DMS153 (cell line): ENCODE data around the gene PPP1R27.
A peak's percentile ranks its signal among the peaks of the same experiment; 100 is the strongest.

Source experiments
- DNase-seq: peaks from one replicate; lab custom pipeline; 2025; lab: John Stamatoyannopoulos, UW

Gene PPP1R27, protein sequence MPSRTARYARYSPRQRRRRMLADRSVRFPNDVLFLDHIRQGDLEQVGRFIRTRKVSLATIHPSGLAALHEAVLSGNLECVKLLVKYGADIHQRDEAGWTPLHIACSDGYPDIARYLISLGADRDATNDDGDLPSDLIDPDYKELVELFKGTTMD

DNA sequence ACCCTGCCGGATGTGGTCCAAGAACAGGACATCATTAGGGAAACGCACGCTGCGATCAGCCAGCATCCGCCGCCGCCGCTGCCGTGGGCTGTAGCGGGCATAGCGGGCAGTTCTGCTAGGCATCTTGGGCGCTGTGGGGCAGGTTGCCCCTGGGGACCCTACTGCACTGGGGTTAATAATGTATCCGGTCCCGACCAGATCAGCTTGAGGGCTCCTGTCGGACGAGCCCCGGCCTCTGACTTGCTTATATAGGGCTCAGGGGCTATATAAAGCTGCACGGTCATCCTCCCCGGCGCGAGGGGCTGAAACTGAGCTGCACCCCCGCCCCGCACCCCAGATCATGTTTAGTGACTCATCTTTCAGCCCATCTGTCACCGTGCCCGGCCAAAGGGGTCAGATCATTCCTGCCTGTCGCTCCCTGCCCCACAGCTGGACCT is at the start of gene PPP1R27:
PPP1R27 (minus strand) TSS at position 220 of the 437 bp plus-strand sequence; CDS start at position 123, 97 bp downstream.
- no peak for DNase-seq

DNA sequence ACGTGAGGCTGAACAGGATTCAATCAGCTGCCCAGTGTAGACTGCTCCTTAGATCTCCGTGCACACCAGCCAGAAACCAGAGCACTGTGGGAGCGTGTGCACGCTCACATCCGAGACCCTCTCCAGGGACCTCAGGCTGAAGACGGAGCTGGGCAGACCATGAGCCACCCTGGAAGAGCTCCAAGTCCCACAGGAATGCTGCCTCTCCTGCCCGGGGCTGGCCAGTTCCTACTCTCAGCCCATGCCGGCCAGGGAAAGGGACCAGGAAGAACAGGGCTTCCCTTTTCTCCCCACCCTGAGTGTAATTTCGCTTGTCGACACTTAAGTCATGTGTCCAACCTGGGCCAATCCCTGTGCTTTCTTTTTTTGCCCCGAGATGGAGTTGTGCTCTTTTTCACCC is 49.7 kb upstream of the PPP1R27 start:
- DNase-seq = no peak

DNA sequence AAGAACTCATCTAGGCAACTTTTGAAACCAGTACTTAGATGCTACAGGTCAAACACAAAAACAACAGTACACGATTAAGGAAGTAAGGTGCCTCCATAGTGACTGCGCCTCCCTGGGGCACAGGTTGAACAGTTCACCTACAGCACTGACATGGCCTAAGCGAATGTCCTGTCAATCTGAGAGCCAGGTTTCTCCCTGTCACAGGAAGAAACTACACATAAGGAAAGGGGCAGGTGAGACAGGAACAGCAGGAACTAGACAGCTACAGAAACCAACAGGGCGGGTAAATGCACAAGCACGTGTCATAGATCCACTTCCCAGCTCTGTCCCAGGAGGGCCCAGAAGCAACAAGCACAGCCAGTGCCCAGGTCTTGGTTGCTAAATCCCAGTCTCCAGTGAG is 44.3 kb upstream of the PPP1R27 start:
- DNase-seq = no peak

DNA sequence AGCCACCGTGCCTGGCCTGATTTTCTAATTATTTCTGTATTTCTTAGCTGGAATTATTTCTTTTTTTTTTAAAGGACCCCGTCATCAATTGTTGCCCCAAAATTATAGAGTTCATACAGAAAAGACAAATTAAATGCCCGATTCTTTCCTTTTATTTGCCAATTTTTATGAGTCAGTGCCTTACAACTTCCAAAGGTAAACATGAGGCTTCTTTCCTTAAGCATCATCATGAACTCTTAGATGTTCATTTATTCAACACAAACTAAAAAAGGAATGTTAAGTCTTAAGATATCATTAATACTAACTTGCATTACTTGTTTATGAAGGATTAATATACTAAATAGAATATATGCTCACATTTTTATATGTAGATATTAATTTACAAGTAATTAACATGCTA is 43.4 kb upstream of the PPP1R27 start:
- DNase-seq = no peak

DNA sequence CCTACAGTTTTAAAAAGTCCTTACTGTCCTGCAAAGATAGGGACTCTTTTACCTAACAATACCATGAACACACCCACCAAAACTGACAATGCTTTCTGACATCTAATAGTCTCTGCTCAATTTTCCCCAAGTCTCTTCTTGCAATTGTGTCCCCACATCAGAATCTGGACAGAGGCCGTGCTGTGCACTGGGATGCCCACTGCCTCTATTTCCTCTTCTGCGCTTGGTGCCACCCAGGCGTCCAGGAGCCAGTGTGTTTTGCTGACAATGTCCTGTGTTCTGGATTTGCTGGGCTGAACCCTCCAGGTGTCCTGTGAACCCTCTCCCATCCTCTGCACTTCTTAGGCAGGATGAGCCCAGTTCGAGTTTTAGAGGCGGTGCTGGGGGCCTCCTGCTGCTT is 42.7 kb upstream of the PPP1R27 start:
- DNase-seq = no peak

DNA sequence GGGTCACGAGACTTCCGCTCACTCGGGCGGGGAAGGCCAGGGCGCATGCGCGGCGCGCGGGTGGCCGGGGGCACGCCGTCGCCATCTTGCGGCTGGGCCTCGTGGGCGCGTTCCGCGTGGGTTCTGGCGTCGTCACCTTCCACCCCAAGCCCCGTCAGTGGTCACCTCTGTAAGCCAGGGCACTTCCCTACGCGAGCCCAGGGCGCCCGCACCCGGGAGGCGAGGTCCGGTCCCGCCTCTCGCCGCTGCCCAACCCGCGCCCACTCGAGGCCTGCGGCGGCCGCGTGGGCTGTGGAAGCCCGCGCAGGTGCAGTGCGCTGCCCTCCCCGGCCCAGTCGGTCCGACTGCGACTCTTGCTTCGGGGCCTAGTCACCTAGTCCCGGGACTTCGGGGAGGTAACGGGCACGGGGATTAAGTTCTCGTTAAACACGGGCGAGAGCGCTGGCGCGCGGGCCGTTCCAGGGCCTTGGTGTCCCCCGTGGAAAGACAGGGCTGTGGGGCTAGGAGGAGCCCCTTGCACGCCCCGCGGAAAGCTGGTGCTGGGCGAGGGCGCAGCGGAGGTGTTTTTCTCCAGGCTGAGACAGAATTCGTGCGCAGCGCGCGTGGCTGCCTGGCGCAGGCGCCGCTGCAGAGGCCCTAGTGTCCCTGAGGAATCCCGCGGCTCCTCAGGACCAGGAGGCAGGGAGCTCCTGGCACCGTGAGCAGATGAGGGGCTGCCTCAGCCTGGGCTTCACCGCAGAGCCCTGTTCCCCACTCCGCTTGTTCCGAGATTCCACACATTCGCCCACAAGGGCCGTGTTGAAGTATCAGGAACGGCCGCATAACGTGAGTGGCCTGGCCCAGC is 36.8 kb upstream of the PPP1R27 start:
- DNase-seq = peak; percentile 71

DNA sequence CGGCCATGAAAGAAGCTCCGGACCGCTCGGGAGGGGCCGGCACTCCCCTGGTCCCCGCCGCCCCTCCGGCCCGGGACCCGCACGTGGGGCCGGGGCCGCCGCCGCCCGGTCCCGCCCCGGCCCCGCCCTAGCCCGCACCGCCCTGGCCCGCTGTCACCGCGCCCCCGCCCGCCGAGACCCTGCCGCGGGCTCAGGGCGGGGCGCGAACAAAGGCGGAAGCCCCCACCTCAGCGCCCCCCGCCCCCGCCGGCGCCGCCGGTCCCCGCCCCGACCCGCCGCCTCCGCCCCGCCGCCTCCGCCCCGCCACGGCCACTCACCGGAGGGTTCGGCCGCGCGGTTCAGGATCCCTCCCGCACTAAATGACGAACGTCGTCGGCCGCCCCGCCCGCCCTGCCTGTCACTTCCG is 36.1 kb upstream of the PPP1R27 start, which contains the start of gene ARHGDIA:
ARHGDIA (minus strand) TSS at position 357 of the 406 bp plus-strand sequence. CDS start 1,407 bp downstream, outside the sequence.
- DNase-seq = no peak

DNA sequence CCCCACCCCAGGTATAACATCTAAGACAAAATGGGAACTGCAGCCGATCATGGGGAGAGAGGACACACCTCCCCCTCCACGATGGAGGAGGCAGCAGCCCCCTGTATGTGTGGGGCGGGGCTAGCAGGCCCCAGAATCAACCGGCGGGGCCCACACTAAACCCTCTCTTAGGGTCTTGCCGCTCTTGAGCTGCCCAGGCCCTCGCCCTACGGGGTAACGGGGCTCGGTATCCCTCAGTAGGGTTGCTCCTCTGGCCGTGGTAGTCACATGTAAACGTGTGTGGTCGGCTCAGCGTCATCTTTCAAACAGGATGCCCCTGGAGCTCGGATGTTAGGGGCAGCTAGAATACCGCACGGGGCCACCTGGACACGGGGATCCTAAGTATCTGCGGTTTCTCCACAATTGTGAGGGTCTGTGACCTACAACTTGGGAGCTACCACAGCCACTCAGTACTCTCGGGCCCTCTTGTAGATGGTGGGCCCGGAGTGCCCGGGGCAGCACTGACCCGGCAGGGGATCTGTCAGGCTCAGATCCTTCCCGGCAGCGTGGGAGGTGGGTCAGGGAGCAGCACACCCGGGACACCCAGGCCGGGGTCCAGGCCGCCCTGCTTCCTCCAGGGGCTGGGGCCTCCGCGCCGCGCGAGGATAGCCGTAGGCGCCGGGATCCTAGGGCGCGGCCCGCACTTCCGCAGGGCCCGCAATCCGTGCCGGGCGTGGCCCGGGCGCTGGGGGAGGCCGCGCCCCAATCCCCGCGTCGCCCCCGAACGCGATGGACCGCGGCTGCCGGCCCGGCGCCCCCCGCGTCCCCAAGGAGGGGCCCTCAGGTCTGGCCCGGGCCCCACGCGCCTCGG is 35.5 kb upstream of the PPP1R27 start:
- DNase-seq = no peak

DNA sequence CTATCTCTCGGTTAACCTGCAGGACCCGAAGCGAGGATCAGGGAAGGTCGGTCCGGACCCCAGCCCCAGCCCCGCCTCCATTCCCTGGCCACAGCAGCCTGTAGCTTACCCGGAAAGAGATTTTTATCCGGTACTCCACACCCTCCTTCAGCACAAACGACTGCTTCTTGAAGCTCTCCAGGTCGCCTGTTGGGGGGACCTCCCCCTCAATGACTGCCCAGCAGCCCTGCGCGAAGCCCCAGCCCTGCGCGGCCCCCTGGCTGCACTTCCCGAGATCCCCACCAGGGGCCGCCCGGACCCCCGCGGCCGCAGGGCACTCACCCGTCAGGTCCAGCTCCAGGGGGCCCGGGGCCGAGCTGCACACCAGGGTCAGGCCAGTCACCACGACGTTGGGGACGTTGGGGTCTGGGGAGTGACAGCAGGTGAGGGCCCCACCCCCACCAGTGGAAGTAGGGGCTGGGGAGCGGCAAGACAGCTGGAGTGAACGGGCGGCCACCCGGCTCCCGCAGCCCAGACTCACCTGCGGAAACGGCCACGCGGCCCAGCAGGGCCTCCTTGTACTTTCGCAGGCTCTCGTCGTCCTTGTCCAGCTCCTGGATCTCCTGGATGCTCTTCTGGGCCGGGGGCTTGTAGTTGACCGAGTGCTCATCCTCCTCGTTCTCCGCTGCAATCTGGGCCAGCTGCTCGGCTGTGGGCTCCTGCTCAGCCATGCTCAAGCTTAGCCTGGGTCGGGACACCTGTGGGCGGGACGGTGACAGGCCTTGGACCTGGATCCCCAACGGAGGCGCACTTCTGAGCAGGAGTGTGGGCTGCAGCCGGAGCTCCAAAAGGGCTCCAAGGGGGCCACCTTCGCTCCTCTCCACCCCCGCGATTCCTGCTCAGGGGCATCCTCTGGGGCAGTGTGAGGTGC is 34.6 kb upstream of the PPP1R27 start:
- DNase-seq = no peak

DNA sequence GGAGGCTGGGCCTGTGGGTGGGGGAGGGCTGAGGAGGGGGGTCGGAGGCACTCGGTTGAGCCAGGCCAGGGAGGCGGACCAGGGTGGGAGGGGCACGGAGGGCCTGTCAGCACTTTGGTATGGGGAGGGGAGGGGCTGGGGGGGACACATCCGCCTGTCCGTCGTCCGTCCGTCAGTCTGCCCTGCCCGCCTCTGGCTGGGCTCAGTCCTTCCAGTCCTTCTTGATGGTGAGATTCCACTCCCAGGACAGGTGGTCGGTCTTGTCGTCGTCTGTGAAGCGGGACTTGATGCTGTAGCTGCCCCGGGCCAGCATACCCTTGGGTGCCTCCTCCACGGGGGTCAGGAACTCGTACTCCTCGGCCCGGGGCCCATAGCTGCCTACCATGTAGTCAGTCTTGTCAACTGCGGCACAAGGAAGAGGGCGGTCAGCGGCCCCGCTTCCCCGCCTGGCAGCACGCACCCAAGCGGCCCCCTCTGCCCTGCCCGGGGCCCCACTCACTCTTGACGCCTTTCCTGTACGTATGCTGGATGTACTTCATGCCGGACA is 33.9 kb upstream of the PPP1R27 start:
- DNase-seq = no peak

DNA sequence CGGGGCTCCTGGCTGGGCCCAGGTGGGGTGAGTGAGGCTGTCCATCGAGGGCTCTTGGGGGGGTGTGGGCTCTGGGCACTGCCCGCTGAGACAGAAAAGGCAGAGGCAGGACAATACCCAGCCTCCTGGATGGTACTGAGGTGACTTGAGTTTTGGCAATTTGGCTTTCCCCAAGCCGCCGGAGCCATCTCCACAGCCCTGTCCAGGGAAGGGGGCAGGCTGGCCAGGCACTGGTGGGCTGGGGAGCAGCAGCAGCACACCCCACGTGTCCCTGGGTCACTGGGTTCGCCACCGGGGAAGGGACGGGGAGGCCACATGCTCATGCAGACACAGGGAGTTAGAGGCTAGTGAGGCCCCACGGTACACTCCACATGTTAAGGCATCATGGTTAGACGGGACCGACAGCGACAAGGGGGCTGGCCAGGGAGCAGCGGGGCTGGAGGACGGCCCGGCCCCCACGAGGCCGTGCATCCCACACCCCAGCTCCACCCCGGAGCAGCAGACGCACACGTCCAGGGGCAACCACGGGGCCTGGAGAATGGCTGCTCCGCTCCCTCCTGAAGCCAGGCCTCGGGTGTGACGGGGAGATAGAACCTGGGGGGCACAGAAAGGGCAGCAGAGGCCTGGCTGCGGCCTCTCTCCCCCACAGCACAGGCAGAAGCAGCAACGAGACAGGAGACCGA is 33.3 kb upstream of the PPP1R27 start:
- DNase-seq = no peak

DNA sequence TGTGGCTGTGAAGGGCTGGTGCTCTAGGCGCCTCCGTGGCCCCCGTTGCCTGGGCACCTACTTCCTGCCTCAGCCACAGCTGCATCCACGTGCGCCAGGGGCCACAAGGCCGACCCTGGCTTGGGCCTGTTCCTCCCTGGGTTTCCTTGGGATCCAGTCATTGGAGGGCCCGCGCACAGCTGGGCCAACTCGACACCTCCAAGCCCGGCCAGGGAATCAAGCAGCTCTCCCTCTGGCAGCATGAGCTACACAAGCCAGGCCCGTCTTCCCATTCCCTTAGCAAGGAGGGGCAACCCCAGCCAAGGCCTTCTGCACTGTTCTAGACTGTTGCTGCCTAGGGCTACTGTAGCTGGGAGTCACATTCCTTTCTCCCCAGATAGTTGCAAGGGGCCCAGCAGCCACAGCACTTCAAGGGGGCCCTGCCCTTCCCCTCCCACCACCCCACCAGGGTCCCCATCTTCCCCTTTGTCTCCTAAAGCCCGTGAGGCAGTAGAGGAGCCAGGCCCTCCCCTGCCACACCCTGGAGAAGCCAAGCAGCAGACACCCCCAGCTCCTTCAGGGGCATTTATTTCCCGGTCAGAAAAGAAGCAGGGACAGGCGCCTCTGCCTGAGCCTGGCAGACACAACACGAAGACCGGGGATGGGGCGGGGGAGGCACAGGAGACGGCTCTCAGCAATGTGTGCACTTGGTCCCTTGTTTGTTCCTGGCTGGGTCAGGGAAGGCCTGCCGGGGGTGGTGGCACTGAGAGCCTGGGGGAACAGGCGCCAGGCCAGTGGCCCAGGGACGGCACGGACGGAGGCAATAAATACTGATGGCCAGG is 32.5 kb upstream of the PPP1R27 start:
- no peak for DNase-seq

DNA sequence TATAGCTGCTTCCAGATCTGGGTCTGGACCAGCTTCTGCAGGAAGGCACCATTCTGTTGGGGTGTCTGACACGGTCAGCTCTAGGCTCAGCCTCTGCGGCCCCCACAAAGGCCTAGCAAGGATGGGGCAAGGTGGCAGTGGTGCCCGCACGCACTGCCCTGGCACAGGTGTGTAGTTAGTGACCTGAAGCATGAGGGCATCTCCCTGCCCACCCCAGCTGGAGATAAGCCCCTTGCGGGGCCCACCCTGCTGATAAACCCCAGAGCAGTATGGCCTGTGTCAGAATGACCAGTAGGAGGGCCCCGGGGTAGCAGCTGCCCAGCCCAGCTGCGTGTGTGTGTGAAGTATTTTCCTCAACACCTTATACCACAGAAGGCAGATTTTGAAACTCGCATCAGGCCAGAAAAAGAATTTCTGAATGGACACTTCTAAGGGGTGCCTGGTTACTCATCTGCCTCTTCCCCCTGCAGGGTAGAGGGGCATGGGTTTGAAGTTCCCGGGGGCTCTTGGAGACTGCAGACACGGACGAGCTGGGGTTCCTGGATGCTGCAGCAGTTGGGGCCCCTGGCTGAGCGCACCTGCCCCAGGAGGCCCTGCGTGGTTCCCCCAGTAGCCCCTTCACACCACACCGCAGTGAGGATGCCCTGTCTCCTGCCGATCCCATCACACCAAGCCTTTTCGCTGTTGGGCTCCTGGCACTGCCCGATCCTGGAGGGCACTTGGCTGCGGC is 31.8 kb upstream of the PPP1R27 start:
- DNase-seq = no peak

DNA sequence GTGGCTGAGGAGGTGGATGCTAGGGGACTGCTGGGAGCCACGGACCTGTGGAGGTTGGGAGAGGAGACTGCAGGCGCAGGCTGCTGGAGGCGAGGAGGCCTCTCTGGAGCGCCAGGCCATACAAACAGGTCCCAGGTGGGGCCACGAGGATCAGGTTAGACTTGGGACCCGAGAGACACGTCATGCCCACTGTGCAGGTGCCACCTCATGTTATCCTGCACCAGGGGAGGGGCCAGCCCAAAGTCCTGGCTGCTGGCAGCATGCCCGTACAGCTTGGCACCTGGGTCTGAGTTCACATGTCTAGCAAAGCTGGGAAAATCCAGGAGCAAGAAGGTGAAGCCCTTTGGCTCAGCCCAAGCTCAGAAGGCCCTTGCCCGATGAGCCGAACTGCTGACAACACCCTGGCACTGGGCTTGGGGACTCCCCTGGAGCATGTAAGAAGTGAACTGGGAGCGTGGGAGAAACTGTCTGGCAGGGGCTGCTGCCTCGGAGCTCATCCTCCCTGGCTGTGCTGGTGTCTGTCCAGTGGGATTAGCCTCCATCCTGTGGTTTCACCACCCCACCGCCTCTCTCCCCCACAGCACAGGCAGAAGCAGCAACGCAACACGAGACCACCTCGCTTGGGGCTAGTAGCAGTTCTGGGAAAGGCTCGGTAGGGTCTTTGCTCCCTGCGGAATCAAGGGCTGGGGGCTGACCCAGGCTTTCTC is 31.0 kb upstream of the PPP1R27 start:
- DNase-seq = no peak

DNA sequence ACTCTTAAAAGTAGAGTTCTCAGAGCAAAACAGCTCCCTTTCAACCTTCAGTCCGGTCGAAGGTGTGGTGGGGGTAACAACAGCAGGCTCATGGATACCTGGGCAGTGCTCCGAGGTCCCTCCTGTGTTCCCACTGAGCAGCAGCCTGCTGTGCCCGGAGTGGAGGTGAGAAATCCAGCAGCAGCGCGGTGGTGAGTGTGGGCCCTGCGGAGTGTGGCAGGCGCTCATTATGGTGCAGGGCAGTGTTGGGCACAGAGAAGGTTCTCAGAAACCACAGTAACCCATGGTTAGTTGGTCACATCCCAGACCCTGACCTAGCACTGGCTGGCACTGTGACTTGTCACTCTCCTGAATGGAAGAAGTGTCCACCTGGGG is 30.5 kb upstream of the PPP1R27 start:
- DNase-seq = no peak

DNA sequence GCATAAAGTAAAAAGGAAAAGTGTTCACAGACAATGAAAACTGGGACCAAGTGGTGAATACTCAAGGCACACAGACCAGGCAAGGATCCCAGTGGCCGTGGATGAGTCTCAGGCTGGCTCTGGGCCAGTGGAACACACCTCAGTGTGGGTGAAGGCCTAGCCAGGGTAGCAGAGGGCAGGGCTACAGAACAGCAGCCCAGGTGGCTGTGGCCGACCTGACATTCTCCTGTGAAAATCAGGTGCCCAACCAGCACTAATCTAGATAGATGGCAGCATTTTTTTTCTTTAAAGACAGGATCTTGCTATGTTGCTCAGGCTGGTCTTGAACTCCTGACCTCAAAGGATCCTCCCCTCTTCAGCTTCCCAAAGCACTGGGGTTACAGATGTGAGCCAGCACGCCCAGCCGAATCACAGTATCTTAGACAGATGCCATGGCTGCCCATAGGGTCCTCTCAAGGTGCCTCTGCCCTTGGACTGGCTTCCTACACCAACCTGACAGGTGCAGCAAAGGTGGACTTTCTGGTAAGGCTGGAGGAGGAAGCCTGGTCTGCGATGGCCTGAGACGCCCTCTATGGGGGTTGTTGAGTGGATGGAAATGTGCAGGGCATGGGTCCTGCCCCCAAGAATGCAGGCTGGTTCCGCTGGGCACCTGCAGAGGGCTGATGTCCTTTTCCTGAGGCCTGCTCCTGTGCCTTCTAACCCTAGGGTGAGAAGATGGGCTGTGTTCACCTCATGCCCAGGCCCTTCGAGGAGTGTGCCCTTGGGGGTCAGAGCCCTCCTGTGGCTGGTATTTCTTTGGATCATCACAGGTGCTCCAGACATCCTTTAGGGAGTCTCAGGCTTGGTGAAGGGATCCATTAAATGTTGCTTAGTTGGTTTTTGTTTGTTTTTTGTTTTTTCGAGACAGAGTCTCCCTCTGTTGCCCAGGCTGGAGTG is 29.3 kb upstream of the PPP1R27 start:
- DNase-seq = no peak

DNA sequence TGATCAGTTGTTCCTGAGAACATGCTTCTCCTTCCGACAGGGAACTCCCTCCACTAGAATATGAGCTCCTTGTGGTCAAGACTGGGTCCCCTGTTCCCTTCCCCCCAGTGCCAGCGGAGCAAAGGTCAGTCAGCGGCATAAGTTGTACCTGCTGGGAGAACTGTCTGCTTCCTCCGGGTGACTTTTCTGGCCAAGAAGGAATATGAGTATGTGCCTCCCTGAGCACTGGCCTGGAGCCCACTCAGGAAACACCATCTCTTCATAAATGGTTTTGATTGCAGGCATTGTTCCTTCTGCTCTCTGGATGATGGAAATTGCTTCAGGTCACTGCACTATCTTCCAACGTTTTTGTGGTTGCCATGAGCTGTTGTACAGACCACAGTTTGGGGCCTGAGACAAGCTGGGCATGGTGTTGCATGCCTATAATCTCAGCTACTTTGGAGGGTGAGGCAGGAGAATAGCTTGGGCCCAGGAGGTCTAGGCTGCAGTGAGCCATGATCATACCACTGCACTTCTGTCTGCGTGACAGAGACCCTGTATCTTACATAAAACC is 28.3 kb upstream of the PPP1R27 start:
- DNase-seq = no peak
